Calu3 (cell line): Measurements from ENCODE around the gene GATC. TPM values are rescaled to one million over a fixed set of nuclear protein-coding genes. Genes with fewer than 3 reads are reported as not detected.
A peak's percentile ranks its signal among the peaks of the same experiment; 100 is the strongest.

Experiments
- BruUV-seq: library from RNA; stranded (reverse); fragments of 400-500 nt; replicated peaks from 2 replicates; lab custom pipeline; 2021; lab: Mats Ljungman, UMichigan
- CTCF ChIA-PET: fragments of 300-600 bp; sonication (Branson Sonifier 250); formaldehyde crosslinking; loops from one replicate; lab custom pipeline; 2022; ENCODE audit warnings: antibody characterized with exemption; lab: Charles Lee
- DNase-seq: peaks from one replicate; pipeline ENCODE4 v3.0.0; 2022
- H3K27ac Mint-ChIP-seq: one replicate; pipeline ENCODE4 v1.8.0; 2022; ENCODE audit warnings: mixed read lengths; ENCODE audit not compliant: unreplicated experiment
- H3K27me3 Mint-ChIP-seq: one replicate; pipeline ENCODE4 v1.8.0; 2022; ENCODE audit warnings: mixed read lengths; ENCODE audit not compliant: unreplicated experiment
- H3K36me3 Mint-ChIP-seq: one replicate; pipeline ENCODE4 v1.8.0; 2022; ENCODE audit warnings: mild to moderate bottlenecking, moderate library complexity, mixed read lengths; ENCODE audit not compliant: insufficient read depth, unreplicated experiment
- H3K4me1 Mint-ChIP-seq: one replicate; pipeline ENCODE4 v1.8.0; 2022; ENCODE audit warnings: mild to moderate bottlenecking, low read depth, mixed read lengths; ENCODE audit not compliant: unreplicated experiment
- H3K4me3 Mint-ChIP-seq: one replicate; pipeline ENCODE4 v1.8.0; 2022; ENCODE audit warnings: mild to moderate bottlenecking, low read depth, moderate library complexity, mixed read lengths; ENCODE audit not compliant: unreplicated experiment
- H3K9me3 Mint-ChIP-seq: one replicate; pipeline ENCODE4 v1.8.0; 2022; ENCODE audit warnings: low read depth, mixed read lengths; ENCODE audit not compliant: unreplicated experiment
- CTCF ChIP-seq: fragments of 200-600 bp; IDR thresholded peaks from one replicate; pipeline ENCODE4 v1.8.0; 2022; ENCODE audit warnings: antibody characterized with exemption; ENCODE audit not compliant: unreplicated experiment
- intact Hi-C: fragments of 100-400 bp; cut with micrococcal nuclease; formaldehyde crosslinking; loops from one replicate; pipeline ENCODE4 v1.10.0; 2022; ENCODE audit not compliant: unreplicated experiment
- total RNA-seq: library from RNA; stranded (reverse); gene quantifications from 2 replicates; pipeline ENCODE4 v1.2.3, GENCODE V29; 2022

GATC gene
- total RNA-seq, 1 experiment from 2014 or later = 29.7 TPM

- H3K4me1 Mint-ChIP-seq = peaks cover 51% of the 10 kb centered on the region
- intact Hi-C loops = no loop called here
- peak overlapping the region; percentile 62 for H3K27ac Mint-ChIP-seq
- H3K36me3 Mint-ChIP-seq = peaks cover 54% of the 10 kb centered on the region
- H3K9me3 Mint-ChIP-seq = no peaks in the 10 kb centered on the region
- peak overlapping the region; percentile 95 for H3K4me3 Mint-ChIP-seq
- CTCF ChIA-PET = interaction anchor here (1.4 to 2.4 kb wide), 4 partner anchors 9 to 59 kb away, joined by 4 to 11 read pairs (median 6); partner anchors contain the start of genes COQ5, COX6A1 and DYNLL1
- BruUV-seq = TSS peak; percentile 24
- no peak for TF ChIP-seq CTCF
- DNase-seq = no peak
- no peaks in the 10 kb centered on the region for H3K27me3 Mint-ChIP-seq
Observed at GRCh38 chr12:120470150-120470784, 24.0 kb downstream of the GATC start.

GRCh38 chr12:120472521-120472920 lies 26.3 kb downstream of the GATC start:
- H3K27me3 Mint-ChIP-seq = no peaks in the 10 kb centered on the region
- no peak for DNase-seq
- TF ChIP-seq CTCF = no peak
- H3K4me3 Mint-ChIP-seq = no peak overlapping the region
- no peaks in the 10 kb centered on the region for H3K9me3 Mint-ChIP-seq
- intact Hi-C loops = no loop called here
- CTCF ChIA-PET = no interaction called here
- BruUV-seq = no TSS peak
- H3K36me3 Mint-ChIP-seq = peaks cover 31% of the 10 kb centered on the region
- peak overlapping the region; percentile 43 for H3K27ac Mint-ChIP-seq
- H3K4me1 Mint-ChIP-seq = peaks cover 28% of the 10 kb centered on the region

GRCh38 chr12:120473807-120474615 lies 27.8 kb downstream of the GATC start:
- Mint-ChIP-seq H3K27me3 (no peaks in the 10 kb centered on the region), H3K27ac (peak overlapping the region; percentile 46), H3K36me3 (peaks cover 16% of the 10 kb centered on the region), H3K4me3 (no peak overlapping the region), H3K9me3 (no peaks in the 10 kb centered on the region), H3K4me1 (peaks cover 26% of the 10 kb centered on the region)
- intact Hi-C loops = no loop called here
- no peak for DNase-seq
- no TSS peak for BruUV-seq
- no peak for TF ChIP-seq CTCF
- CTCF ChIA-PET = interaction anchor here (0.6 to 2.7 kb wide), 10 partner anchors 8 to 1905 kb away, joined by 3 to 22 read pairs (median 4); partner anchors contain the start of genes COQ5, COX6A1 and DYNLL1

GRCh38 chr12:120474616-120474960 lies 28.3 kb downstream of the GATC start:
- Mint-ChIP-seq H3K36me3 (peaks cover 10% of the 10 kb centered on the region), H3K9me3 (no peaks in the 10 kb centered on the region), H3K27me3 (no peaks in the 10 kb centered on the region), H3K27ac (peak overlapping the region; percentile 34), H3K4me1 (peaks cover 30% of the 10 kb centered on the region), H3K4me3 (no peak overlapping the region)
- peak; percentile 84 for DNase-seq
- intact Hi-C loops = no loop called here
- BruUV-seq = no TSS peak
- TF ChIP-seq CTCF = no peak
- CTCF ChIA-PET = interaction anchor here (0.7 to 2.7 kb wide), 9 partner anchors 8 to 245 kb away, joined by 3 to 22 read pairs (median 4); partner anchors contain the start of genes COQ5, COX6A1 and DYNLL1
